Neutrophil (primary cell): Measurements from ENCODE around the gene YES1.

Source experiments
- H3K27ac ChIP-seq: fragments of 200-600 bp; sonication (generic); 2 replicates; pipeline ENCODE4 v1.5.1; 2016; ENCODE audit warnings: mild to moderate bottlenecking, moderate library complexity
- H3K27me3 ChIP-seq: fragments of 200-600 bp; sonication (generic); 2 replicates; pipeline ENCODE4 v1.6.0; 2016; ENCODE audit warnings: mild to moderate bottlenecking
- H3K36me3 ChIP-seq: fragments of 200-600 bp; sonication (generic); 2 replicates; pipeline ENCODE4 v1.5.1; 2017
- H3K4me1 ChIP-seq, 2 experiments: fragments of 200-600 bp in 1 of 2; sonication (generic) in 1 of 2; 1 replicate in 1 of 2; 2 replicates in 1 of 2; pipeline versions ENCODE4 v1.5.1 to v1.6.1; 2013 to 2016; ENCODE audit warnings: low read depth in 1 of 2, low read length in 1 of 2, mild to moderate bottlenecking in 1 of 2, moderate library complexity in 1 of 2; ENCODE audit not compliant: control insufficient read depth in 1 of 2, insufficient read depth in 1 of 2
- H3K4me3 ChIP-seq, 2 experiments: fragments of 200-600 bp in 1 of 2; sonication (generic) in 1 of 2; 1 replicate in 1 of 2; 2 replicates in 1 of 2; pipeline ENCODE4 v1.5.1; 2013 to 2016; ENCODE audit warnings: low read depth in 1 of 2, low read length in 1 of 2, mild to moderate bottlenecking in 1 of 2, moderate library complexity in 1 of 2
- H3K9me3 ChIP-seq: fragments of 200-600 bp; sonication (generic); 2 replicates; pipeline ENCODE4 v1.5.1; 2016
- CTCF ChIP-seq: fragments of 200-600 bp; sonication (generic); IDR thresholded peaks from 2 replicates; pipeline ENCODE4 v1.5.1; 2016; ENCODE audit warnings: antibody characterized with exemption

YES1 gene

GRCh38 chr18:808502-808901 is 3.5 kb downstream of the YES1 start:
- Histone ChIP-seq H3K27ac (no peak overlapping the region), H3K4me1 (peaks cover 11 to 29% of the 10 kb centered on the region in 2 experiments)

GRCh38 chr18:808086-808485 is 4.0 kb downstream of the YES1 start:
- peaks cover 7 to 25% of the 10 kb centered on the region in 2 experiments for H3K4me1 ChIP-seq
- H3K27me3 ChIP-seq: peaks cover 100% of the 10 kb centered on the region
- TF ChIP-seq CTCF: no peak
- peaks cover 4% of the 10 kb centered on the region for H3K9me3 ChIP-seq
- H3K27ac ChIP-seq: no peak overlapping the region
- no peaks in the 10 kb centered on the region for H3K36me3 ChIP-seq
- no peak overlapping the region for H3K4me3 ChIP-seq

More at GRCh38 chr18:808502-808901, 3.5 kb downstream of the YES1 start:
- Histone ChIP-seq H3K36me3 (no peaks in the 10 kb centered on the region), H3K27me3 (peaks cover 98% of the 10 kb centered on the region), H3K4me3 (no peak overlapping the region), H3K9me3 (peaks cover 5% of the 10 kb centered on the region)
- TF ChIP-seq CTCF: no peak

- Histone ChIP-seq H3K36me3 (no peaks in the 10 kb centered on the region), H3K27me3 (peaks cover 100% of the 10 kb centered on the region), H3K4me3 (no peak overlapping the region), H3K4me1 (peaks cover 0 to 1% of the 10 kb centered on the region in 2 experiments), H3K27ac (no peak overlapping the region), H3K9me3 (no peaks in the 10 kb centered on the region)
- no peak for TF ChIP-seq CTCF
Observed at GRCh38 chr18:805755-806110, 6.3 kb downstream of the YES1 start.

- no peaks in the 10 kb centered on the region for H3K4me1 ChIP-seq
- H3K27ac ChIP-seq: no peak overlapping the region
- no peak overlapping the region for H3K4me3 ChIP-seq
Observed at GRCh38 chr18:805008-805754, 6.9 kb downstream of the YES1 start.

GRCh38 chr18:801137-801536 is 10.9 kb downstream of the YES1 start:
- Histone ChIP-seq H3K4me3 (no peak overlapping the region), H3K27me3 (peaks cover 100% of the 10 kb centered on the region), H3K36me3 (no peaks in the 10 kb centered on the region), H3K4me1 (no peaks in the 10 kb centered on the region), H3K9me3 (no peaks in the 10 kb centered on the region), H3K27ac (no peak overlapping the region)
- no peak for TF ChIP-seq CTCF

More at GRCh38 chr18:805008-805754, 6.9 kb downstream of the YES1 start:
- H3K27me3 ChIP-seq: peaks cover 100% of the 10 kb centered on the region
- no peaks in the 10 kb centered on the region for H3K9me3 ChIP-seq
- no peak for TF ChIP-seq CTCF
- H3K36me3 ChIP-seq: no peaks in the 10 kb centered on the region
